ACC112 (cell line): ENCODE data around the gene ERC1.
A peak's percentile ranks its signal among the peaks of the same experiment; 100 is the strongest.

Experiments used
- H2AFZ ChIP-seq: fragments of 200-600 bp; sonication (generic); one replicate; pipeline ENCODE4 v1.6.0; 2017; ENCODE audit warnings: antibody characterized with exemption, low read length; ENCODE audit not compliant: unreplicated experiment
- H3K27ac ChIP-seq: fragments of 200-600 bp; sonication (generic); 2 replicates; pipeline ENCODE4 v1.5.1; 2014; ENCODE audit warnings: low read depth, mild to moderate bottlenecking, antibody characterized with exemption, low read length, moderate library complexity
- H3K27me3 ChIP-seq: fragments of 200-600 bp; sonication (generic); 2 replicates; pipeline ENCODE4 v1.6.1; 2014; ENCODE audit warnings: mild to moderate bottlenecking, antibody characterized with exemption, low read length, moderate library complexity, mixed read lengths; ENCODE audit not compliant: insufficient read depth
- H3K36me3 ChIP-seq: fragments of 200-600 bp; sonication (generic); 2 replicates; pipeline ENCODE4 v1.6.1; 2016; ENCODE audit warnings: mild to moderate bottlenecking, antibody characterized with exemption, low read length, moderate library complexity, mixed read lengths; ENCODE audit not compliant: insufficient read depth
- H3K4me1 ChIP-seq: fragments of 200-600 bp; sonication (generic); one replicate; pipeline ENCODE4 v1.6.1; 2016; ENCODE audit warnings: low read length, mixed read lengths; ENCODE audit not compliant: insufficient read depth, unreplicated experiment, control insufficient read depth
- H3K4me3 ChIP-seq: fragments of 200-600 bp; sonication (generic); 2 replicates; pipeline ENCODE4 v1.5.1; 2014; ENCODE audit warnings: mild to moderate bottlenecking, low read depth, low read length
- H3K79me2 ChIP-seq: fragments of 200-600 bp; sonication (generic); one replicate; pipeline ENCODE4 v1.6.0; 2016; ENCODE audit warnings: low read length; ENCODE audit not compliant: control insufficient read depth, unreplicated experiment, insufficient read depth

The ERC1 gene

GRCh38 chr12:981176-981828 is 9.7 kb upstream of the ERC1 start:
- no peak overlapping the region for H3K27ac ChIP-seq
- H2AFZ ChIP-seq: no peak overlapping the region
- H3K36me3 ChIP-seq: no peaks in the 10 kb centered on the region

DNA sequence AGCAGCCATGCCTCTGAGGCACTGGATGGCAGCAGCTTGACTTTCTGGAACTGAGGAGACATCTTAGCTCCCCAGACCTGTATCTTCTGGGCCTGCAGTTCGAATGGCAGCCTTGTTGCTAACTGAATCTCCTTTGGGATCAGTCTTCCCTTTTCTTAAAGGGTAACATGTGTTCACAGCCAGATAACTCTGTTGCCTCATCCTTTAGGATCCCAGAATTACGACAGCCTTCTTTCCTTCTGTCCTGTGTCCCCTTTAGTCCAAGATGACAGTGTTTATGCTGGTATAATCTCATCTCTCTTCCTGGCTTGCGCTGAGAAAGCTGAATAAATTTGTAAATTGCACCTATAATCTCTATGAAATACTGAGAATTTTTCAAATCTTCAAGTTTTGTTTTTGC is 9.1 kb upstream of the ERC1 start:
- peaks cover 4% of the 10 kb centered on the region for H3K4me1 ChIP-seq
- H3K79me2 ChIP-seq: no peaks in the 10 kb centered on the region
- H3K27ac ChIP-seq: no peak overlapping the region
- no peak overlapping the region for H3K4me3 ChIP-seq
- no peaks in the 10 kb centered on the region for H3K36me3 ChIP-seq
- H3K27me3 ChIP-seq: no peaks in the 10 kb centered on the region
- H2AFZ ChIP-seq: no peak overlapping the region

More at GRCh38 chr12:981176-981828, 9.7 kb upstream of the ERC1 start:
- Histone ChIP-seq H3K27me3 (no peaks in the 10 kb centered on the region), H3K4me3 (no peak overlapping the region), H3K79me2 (no peaks in the 10 kb centered on the region), H3K4me1 (peaks cover 4% of the 10 kb centered on the region)

GRCh38 chr12:988646-989045 is 2.4 kb upstream of the ERC1 start:
- H3K36me3 ChIP-seq: no peaks in the 10 kb centered on the region
- peak overlapping the region; percentile 91 for H3K4me3 ChIP-seq
- peaks cover 41% of the 10 kb centered on the region for H3K79me2 ChIP-seq
- peak overlapping the region; percentile 95 for H3K27ac ChIP-seq
- peaks cover 26% of the 10 kb centered on the region for H3K4me1 ChIP-seq
- H3K27me3 ChIP-seq: no peaks in the 10 kb centered on the region
- H2AFZ ChIP-seq: no peak overlapping the region

- Histone ChIP-seq H3K27ac (peak overlapping the region; percentile 95), H3K36me3 (no peaks in the 10 kb centered on the region), H3K79me2 (peaks cover 42% of the 10 kb centered on the region), H3K4me3 (peak overlapping the region; percentile 91), H3K4me1 (peaks cover 27% of the 10 kb centered on the region), H2AFZ (peak overlapping the region; percentile 87), H3K27me3 (no peaks in the 10 kb centered on the region)
These were observed 2.0 kb upstream of the ERC1 start for GRCh38 chr12:989051-989450.

DNA sequence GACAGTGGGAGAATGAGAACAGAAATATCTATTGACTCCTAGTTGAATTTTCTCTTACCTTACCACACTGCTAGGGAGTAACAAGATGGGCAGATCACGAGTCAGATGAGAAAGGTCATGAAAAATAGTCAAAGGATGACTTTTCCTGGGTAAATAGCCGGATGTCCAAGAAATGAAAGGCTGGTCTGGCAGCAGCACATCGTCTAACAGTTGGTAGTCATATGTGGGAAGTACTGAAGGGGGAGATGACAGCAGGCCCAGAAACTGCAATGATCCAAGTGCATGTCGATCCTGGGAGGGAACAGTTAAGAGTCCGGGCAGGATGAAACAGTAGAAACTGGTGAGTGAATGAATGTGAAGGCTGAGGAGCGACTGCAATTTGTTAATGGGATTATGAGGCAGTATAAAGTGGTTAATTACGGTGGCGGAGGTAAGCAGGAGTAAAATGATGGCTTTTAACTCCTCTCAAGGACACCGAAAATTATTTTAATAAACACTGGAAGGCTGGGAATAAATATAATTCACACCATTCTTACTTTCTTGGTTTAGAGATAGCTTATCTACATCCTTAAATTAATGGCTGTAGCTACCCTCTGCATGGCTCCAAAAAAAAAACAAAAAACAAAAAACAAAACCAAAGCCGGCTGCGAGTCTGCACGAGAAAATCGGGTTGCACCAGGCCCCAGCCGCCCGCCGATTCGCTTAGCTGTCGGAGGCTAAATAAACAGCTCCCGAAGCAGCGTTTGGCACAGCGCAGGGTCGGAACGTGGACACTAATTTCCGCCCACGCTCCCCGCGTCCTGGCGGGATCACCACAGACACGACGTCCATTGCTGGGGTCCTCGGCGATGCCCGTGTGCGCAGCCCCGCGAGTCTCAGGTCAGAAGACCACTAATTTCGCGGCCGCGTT is 1.0 kb upstream of the ERC1 start:
- Histone ChIP-seq H3K79me2 (peaks cover 52% of the 10 kb centered on the region), H3K27me3 (no peaks in the 10 kb centered on the region), H3K27ac (peak overlapping the region; percentile 95), H3K36me3 (no peaks in the 10 kb centered on the region), H3K4me1 (peaks cover 30% of the 10 kb centered on the region), H2AFZ (peak overlapping the region; percentile 93), H3K4me3 (peak overlapping the region; percentile 91)

GRCh38 chr12:991350-992333 is 619 bp downstream of the ERC1 start:
- H3K36me3 ChIP-seq: no peaks in the 10 kb centered on the region
- H3K4me3 ChIP-seq: peak overlapping the region; percentile 91
- peak overlapping the region; percentile 95; the same call in 1 of the 2 replicates for H3K27ac ChIP-seq
- peaks cover 39% of the 10 kb centered on the region for H3K4me1 ChIP-seq
- peak overlapping the region; percentile 36 for H2AFZ ChIP-seq
- H3K27me3 ChIP-seq: no peaks in the 10 kb centered on the region
- peaks cover 62% of the 10 kb centered on the region for H3K79me2 ChIP-seq

GRCh38 chr12:992647-993046 is 1.6 kb downstream of the ERC1 start:
- Histone ChIP-seq H3K79me2 (peaks cover 72% of the 10 kb centered on the region), H3K27ac (no peak overlapping the region)

GRCh38 chr12:996881-997280 is 5.9 kb downstream of the ERC1 start:
- H3K4me1 ChIP-seq: peaks cover 28% of the 10 kb centered on the region
- peaks cover 82% of the 10 kb centered on the region for H3K79me2 ChIP-seq
- H3K4me3 ChIP-seq: no peak overlapping the region
- H3K27ac ChIP-seq: no peak overlapping the region
- H3K27me3 ChIP-seq: no peaks in the 10 kb centered on the region
- H2AFZ ChIP-seq: no peak overlapping the region
- no peaks in the 10 kb centered on the region for H3K36me3 ChIP-seq

More at GRCh38 chr12:992647-993046, 1.6 kb downstream of the ERC1 start:
- H2AFZ ChIP-seq: no peak overlapping the region
- peaks cover 39% of the 10 kb centered on the region for H3K4me1 ChIP-seq
- H3K4me3 ChIP-seq: peak overlapping the region; percentile 91
- H3K27me3 ChIP-seq: no peaks in the 10 kb centered on the region
- no peaks in the 10 kb centered on the region for H3K36me3 ChIP-seq

GRCh38 chr12:997505-997904 is 6.5 kb downstream of the ERC1 start:
- peaks cover 23% of the 10 kb centered on the region for H3K4me1 ChIP-seq
- H3K36me3 ChIP-seq: no peaks in the 10 kb centered on the region
- H3K27ac ChIP-seq: no peak overlapping the region
- H3K27me3 ChIP-seq: no peaks in the 10 kb centered on the region
- no peak overlapping the region for H2AFZ ChIP-seq
- H3K4me3 ChIP-seq: no peak overlapping the region
- H3K79me2 ChIP-seq: peaks cover 80% of the 10 kb centered on the region
